Epithelial cell of proximal tubule (primary cell): ENCODE data around the gene IRX6. TPM values are rescaled to one million over a fixed set of nuclear protein-coding genes. Genes with fewer than 3 reads are reported as not detected.

Experiments
- DNase-seq: peaks from one replicate; pipeline ENCODE4 v3.0.0-alpha.2; 2011; ENCODE audit warnings: low read depth
- H3K4me3 ChIP-seq: 2 replicates; pipeline ENCODE4 v1.5.1; 2011; ENCODE audit warnings: low read depth, mild to moderate bottlenecking, low read length
- total RNA-seq: library from RNA; depleted of rRNA; stranded (reverse); fragments of >200 nt; gene quantifications from 2 replicates; pipeline ENCODE4 v1.2.3, GENCODE V29; 2015
- TF ChIP-seq, protein P1 (sequence below): conservative IDR thresholded peaks from 2 replicates; pipeline ENCODE4 v1.5.1; 2012; ENCODE audit warnings: low read depth, mild to moderate bottlenecking, low read length

IRX6 gene
- total RNA-seq, 1 donor from 2014 or later, result 2.2 TPM

DNA sequence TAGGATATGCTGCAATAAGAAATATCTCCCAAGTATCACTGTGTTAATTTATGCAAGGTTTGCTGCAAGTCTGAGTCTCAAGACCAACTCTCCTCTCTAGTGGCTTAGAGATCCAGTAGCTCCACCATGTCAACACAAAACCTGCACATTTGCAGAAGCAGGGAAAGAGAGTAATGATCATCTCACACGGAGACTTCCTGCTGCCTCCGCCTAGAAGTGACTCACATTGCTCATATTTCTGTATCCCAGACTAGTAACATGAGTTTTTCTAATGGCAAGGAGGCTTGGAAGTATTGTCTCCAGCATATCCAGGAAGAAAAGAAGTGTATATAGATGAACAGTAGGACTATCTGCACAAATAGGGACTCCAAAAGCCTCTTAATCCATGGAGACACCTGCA is 15.0 kb upstream of the IRX6 start:
- DNase-seq, result no peak
- TF ChIP-seq, protein P1, sequence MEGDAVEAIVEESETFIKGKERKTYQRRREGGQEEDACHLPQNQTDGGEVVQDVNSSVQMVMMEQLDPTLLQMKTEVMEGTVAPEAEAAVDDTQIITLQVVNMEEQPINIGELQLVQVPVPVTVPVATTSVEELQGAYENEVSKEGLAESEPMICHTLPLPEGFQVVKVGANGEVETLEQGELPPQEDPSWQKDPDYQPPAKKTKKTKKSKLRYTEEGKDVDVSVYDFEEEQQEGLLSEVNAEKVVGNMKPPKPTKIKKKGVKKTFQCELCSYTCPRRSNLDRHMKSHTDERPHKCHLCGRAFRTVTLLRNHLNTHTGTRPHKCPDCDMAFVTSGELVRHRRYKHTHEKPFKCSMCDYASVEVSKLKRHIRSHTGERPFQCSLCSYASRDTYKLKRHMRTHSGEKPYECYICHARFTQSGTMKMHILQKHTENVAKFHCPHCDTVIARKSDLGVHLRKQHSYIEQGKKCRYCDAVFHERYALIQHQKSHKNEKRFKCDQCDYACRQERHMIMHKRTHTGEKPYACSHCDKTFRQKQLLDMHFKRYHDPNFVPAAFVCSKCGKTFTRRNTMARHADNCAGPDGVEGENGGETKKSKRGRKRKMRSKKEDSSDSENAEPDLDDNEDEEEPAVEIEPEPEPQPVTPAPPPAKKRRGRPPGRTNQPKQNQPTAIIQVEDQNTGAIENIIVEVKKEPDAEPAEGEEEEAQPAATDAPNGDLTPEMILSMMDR, result no peak
- H3K4me3 ChIP-seq, result no peak overlapping the region

DNA sequence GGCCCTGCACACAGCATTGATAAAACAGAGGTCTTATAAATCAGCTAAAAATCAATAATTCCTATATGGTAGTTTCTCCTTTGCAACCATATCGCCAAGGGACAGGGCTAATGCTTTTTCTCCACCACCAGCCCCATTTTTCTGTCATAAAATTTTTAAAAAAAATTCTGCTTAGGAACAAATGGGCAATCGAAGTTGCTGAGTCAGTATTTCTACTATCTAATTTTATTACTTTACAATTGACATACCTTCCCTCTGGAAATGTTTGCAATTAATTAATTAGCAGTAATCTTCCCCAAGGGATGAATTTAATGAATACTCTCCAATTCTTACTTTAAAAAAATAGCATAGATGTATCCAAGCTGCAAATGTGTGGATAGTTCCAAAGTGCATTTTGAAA is 1.7 kb upstream of the IRX6 start:
- DNase-seq, result no peak
- TF ChIP-seq, protein P1, result no peak

DNA sequence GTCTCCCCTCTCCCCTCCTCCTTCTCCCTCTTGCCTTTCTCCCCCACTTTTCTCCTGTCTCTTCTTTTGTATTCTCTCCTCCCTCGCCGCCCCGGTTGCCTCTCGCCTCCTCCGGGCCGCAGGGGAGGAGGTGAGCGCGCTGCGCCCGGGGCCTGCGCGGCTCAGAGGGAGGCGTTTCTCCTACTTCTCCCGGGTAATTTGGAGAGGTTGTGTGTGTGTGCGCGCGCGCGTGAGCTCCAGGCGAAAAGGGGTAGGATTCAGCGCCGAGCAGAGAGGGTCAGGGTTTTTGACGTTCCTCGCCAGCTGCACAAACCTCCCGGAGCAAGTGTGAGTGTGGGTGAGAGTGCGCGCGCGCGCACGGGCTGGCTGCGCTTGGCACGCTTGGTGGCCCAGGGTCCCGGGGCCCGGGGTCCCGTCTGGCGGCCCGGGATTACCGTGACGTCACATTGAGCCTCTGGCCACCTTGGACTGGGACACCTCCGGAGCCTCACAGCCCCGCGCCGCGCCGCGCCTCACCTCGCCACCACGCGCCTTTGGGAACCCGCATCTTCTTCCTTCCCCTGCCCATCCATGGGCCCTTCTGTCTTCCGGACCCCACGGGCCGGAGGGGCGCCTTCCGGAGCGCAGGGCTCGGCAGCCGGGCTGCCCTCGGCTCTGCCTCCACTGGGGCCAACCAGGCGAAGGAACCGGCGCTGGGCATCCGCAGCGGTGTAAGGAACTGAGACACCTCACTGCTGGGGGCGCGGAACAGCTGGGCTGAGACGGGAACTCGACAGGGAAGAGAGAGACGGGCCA is 479 bp downstream of the IRX6 start:
- DNase-seq, result no peak
- TF ChIP-seq, protein P1, result no peak
- H3K4me3 ChIP-seq, result peak overlapping the region; percentile 38

More for the DNA sequence above, 1.7 kb upstream of the IRX6 start:
- H3K4me3 ChIP-seq, result no peak overlapping the region

DNA sequence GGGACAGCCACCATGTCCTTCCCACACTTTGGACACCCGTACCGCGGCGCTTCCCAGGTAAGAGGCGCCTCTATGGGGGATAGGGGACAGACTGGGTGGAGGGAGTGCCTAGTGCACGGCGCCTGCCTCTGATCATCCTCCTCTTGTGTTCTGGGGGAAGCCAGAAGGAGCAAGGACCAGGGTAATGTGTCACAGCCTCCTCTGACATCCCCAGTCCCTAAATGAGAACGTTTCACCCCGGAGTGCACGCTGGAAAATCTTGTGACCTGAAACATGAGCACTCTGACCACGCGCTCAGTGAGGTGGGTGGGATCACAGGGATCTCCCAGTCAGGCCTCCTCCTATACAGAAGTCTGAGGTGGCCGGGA is 1.1 kb downstream of the IRX6 start:
- no peak for DNase-seq
- TF ChIP-seq, protein P1, result no peak
- peak overlapping the region; percentile 38 for H3K4me3 ChIP-seq

DNA sequence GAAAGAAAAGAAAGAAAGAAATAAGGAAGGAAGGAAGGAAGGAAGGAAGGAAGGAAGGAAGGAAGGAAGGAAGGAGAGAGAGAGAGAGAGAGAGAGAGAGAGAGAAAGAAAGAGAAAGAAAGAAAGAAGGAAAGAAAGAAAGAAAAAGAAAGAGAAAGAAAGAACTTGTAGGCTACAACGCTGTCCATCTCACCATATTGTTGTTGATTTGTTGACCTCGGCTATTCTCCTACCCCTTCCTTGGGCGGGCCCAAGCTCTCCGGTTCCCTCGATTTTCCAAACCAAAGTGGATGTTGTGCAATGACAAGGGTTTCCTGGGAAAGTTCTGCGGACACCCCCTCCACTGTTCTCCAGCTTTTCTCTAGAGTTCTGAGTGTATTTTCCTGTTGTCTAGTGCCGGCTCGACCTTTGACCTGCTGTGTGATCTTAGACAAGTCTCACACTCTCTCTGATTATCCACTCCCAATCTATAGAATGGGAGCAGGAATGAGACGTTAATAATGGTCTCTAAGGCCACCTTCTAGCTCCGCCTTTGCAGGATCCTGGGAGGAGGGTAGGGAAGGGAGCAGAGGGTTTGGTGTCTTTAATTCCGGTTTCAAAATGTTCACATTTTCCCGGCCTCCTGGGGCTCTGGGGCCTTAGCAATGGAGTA is 1.6 kb downstream of the IRX6 start:
- peak overlapping the region; percentile 38 for H3K4me3 ChIP-seq
- no peak for DNase-seq

DNA sequence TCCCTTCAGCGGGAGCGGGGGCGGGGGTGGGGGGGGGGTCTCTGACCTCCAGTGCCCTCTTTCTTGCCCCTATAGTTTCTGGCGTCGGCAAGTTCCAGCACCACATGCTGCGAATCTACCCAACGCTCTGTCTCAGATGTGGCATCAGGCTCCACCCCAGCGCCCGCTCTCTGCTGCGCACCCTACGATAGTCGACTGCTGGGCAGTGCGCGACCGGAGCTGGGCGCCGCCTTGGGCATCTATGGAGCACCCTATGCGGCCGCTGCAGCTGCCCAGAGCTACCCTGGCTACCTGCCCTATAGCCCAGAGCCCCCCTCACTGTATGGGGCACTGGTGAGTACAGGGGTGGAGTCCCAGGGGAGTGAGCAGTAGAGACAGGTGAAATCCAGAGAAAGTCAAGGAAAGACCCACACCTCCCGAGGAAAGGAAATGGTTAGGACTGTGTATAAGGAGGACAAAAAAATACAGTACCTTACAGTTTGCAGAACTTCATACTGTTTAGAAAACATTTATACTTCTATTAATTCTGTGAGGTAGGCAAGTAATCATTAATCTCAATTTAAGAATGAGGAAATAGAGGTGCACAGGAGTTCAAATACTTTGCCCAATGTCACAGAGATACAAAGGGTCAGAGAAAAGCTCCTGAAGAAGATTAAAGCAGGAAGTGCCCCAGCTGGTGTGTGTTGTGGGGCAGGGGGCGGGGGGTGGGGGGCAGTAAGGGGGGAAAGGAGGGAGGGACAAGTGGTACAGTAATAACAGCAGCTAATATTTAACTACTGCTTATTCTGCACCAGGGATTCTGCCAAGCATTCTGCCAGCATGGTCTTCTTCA is 2.5 kb downstream of the IRX6 start:
- DNase-seq, result no peak
- no peak overlapping the region for H3K4me3 ChIP-seq
- TF ChIP-seq, protein P1, result no peak

More for the DNA sequence above, 1.6 kb downstream of the IRX6 start:
- TF ChIP-seq, protein P1, result no peak
